IPS DF 4.7 (cell line): ENCODE measurements around the gene SRC.

Experiments used
- DNase-seq: peaks from one replicate; pipeline ENCODE4 v3.0.0-alpha.2; 2013; ENCODE audit warnings: low spot score; ENCODE audit errors: extremely low read depth

Gene SRC

GRCh38 chr20:37394543-37395409, 48.8 kb downstream of the SRC start:
- DNase-seq = no peak

DNA sequence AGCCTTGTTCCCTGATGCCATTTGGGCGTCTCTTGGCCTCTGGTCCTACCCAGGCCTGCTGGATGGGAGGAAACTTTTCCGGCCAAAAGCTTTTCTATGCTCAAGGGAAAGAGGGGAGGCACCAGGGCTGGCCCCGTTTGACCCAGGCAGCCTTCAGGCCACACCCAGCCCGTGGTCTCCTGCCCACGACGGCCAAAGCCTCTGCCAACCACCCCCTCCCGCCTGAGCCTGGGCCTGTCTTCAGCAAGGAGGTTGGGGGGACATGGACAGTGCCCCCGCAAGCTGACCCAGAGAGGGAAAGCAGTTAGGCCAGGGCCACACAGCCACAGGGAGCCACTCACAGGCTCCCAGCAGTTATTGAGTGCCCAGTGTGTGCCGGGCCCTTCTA, 49.5 kb downstream of the SRC start:
- no peak for DNase-seq

GRCh38 chr20:37395921-37396415, 50.0 kb downstream of the SRC start:
- DNase-seq = no peak

GRCh38 chr20:37396416-37397075, 50.6 kb downstream of the SRC start:
- no peak for DNase-seq

- DNase-seq = no peak
Observed at GRCh38 chr20:37397076-37397953, 51.4 kb downstream of the SRC start.

- DNase-seq = no peak
Observed at GRCh38 chr20:37397954-37398749, 52.2 kb downstream of the SRC start.

- no peak for DNase-seq
Observed at GRCh38 chr20:37398750-37399621, 53.0 kb downstream of the SRC start.

GRCh38 chr20:37401282-37401929, 55.5 kb downstream of the SRC start:
- DNase-seq = no peak

GRCh38 chr20:37401930-37402675, 56.2 kb downstream of the SRC start:
- no peak for DNase-seq

DNA sequence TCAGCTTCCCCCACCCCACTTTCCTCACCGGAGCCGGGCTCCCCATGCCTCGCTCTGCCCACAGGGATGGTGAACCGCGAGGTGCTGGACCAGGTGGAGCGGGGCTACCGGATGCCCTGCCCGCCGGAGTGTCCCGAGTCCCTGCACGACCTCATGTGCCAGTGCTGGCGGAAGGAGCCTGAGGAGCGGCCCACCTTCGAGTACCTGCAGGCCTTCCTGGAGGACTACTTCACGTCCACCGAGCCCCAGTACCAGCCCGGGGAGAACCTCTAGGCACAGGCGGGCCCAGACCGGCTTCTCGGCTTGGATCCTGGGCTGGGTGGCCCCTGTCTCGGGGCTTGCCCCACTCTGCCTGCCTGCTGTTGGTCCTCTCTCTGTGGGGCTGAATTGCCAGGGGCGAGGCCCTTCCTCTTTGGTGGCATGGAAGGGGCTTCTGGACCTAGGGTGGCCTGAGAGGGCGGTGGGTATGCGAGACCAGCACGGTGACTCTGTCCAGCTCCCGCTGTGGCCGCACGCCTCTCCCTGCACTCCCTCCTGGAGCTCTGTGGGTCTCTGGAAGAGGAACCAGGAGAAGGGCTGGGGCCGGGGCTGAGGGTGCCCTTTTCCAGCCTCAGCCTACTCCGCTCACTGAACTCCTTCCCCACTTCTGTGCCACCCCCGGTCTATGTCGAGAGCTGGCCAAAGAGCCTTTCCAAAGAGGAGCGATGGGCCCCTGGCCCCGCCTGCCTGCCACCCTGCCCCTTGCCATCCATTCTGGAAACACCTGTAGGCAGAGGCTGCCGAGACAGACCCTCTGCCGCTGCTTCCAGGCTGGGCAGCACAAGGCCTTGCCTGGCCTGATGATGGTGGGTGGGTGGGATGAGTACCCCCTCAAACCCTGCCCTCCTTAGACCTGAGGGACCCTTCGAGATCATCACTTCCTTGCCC, 57.4 kb downstream of the SRC start:
- no peak for DNase-seq

GRCh38 chr20:37404461-37404890, 58.5 kb downstream of the SRC start:
- DNase-seq = no peak

- no peak for DNase-seq
Observed at GRCh38 chr20:37405351-37405897, 59.5 kb downstream of the SRC start.

DNA sequence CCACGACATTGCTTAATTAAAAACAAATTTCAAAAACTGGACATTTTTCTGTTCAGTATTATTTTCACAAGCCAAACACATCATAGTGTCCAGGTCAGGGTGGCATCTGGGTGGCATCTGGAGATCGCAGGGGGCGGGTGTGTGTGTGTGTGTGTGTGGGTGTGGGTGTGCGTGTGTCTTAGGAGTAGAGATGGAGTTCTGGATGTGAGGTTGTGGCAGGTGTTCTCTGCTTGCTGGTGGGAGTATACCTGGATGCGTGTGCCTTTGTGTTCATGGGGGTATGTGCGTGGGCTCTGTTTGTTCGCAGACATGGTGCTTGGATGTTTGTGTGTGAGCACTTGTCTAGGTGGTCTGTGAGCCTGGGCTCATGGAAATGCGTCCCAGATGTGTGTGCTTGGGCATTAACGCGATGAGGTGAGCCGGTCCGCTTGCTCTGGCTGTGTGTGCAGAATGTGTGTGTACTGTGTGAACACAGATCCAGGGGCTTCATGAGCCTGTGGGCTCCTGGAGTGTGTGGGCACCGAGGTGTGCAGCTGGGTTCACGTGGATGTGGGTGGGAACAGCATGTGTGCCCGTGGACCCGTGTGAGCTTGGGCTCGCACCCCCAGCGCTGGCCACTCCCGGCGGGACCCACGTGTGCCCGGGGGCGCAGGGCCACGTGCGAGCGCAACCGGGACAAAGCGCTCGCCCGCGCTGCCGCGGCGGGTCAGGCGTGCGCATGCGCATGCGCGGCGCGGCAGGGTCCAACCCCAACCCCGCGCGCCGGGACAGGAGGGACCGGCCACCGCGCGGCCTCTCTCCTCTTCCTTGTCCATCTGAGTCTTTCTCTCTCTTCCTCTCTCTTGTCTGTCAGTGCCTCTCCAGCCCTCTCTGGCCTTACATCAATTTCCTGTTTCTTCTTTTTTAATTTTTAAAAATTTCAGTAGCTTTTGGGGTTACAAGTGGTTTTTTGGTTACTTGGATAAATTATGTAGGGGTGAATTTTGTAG, 60.4 kb downstream of the SRC start:
- no peak for DNase-seq

GRCh38 chr20:37407019-37407566, 61.2 kb downstream of the SRC start:
- no peak for DNase-seq

GRCh38 chr20:37407573-37408002, 61.6 kb downstream of the SRC start:
- DNase-seq = no peak
